GM23248 (cell line): ENCODE results near the gene GIGYF2. TPM values are rescaled to one million over a fixed set of nuclear protein-coding genes. Genes with fewer than 3 reads are reported as not detected.

ENCODE experiments used
- DNase-seq: peaks from one replicate; pipeline ENCODE4 v3.0.0-alpha.2; 2015
- H2AFZ ChIP-seq: fragments of 200-600 bp; sonication (generic); 2 replicates; pipeline ENCODE4 v1.6.1; 2016; ENCODE audit warnings: antibody characterized with exemption
- H3F3A ChIP-seq: fragments of 200-600 bp; sonication (generic); 2 replicates; pipeline ENCODE4 v1.6.1; 2016; ENCODE audit warnings: mild to moderate bottlenecking, antibody characterized with exemption, mixed run types; ENCODE audit not compliant: insufficient read depth
- H3K27ac ChIP-seq: fragments of 200-600 bp; sonication (generic); 2 replicates; pipeline ENCODE4 v1.5.1; 2016; ENCODE audit warnings: mild to moderate bottlenecking
- H3K27me3 ChIP-seq: fragments of 200-600 bp; sonication (generic); replicated peaks from 2 replicates; pipeline ENCODE4 v1.6.1; 2016; ENCODE audit warnings: mild to moderate bottlenecking; ENCODE audit not compliant: insufficient read depth
- H3K36me3 ChIP-seq: fragments of 200-600 bp; sonication (generic); 2 replicates; pipeline ENCODE4 v1.6.1; 2016; ENCODE audit warnings: low read depth, mild to moderate bottlenecking
- H3K4me1 ChIP-seq: fragments of 200-600 bp; sonication (generic); 2 replicates; pipeline ENCODE4 v1.6.1; 2016; ENCODE audit warnings: mild to moderate bottlenecking; ENCODE audit not compliant: insufficient read depth
- H3K4me2 ChIP-seq: fragments of 200-600 bp; sonication (generic); one replicate; pipeline ENCODE4 v1.6.1; 2016; ENCODE audit warnings: mild to moderate bottlenecking; ENCODE audit not compliant: unreplicated experiment
- H3K4me3 ChIP-seq: fragments of 200-600 bp; sonication (generic); 2 replicates; pipeline ENCODE4 v1.5.1; 2016; ENCODE audit warnings: mild to moderate bottlenecking
- H3K79me2 ChIP-seq: fragments of 200-600 bp; sonication (generic); 2 replicates; pipeline ENCODE4 v1.6.1; 2016; ENCODE audit warnings: mild to moderate bottlenecking; ENCODE audit not compliant: insufficient read depth
- H3K9ac ChIP-seq: fragments of 200-600 bp; sonication (generic); 2 replicates; pipeline ENCODE4 v1.6.1; 2016; ENCODE audit warnings: mild to moderate bottlenecking
- H3K9me2 ChIP-seq: fragments of 200-600 bp; sonication (generic); 2 replicates; pipeline ENCODE4 v1.6.1; 2016; ENCODE audit warnings: mixed run types, mild to moderate bottlenecking, moderate library complexity; ENCODE audit not compliant: insufficient read depth
- H3K9me3 ChIP-seq: fragments of 200-600 bp; sonication (generic); one replicate; pipeline ENCODE4 v1.6.1; 2017; ENCODE audit warnings: low read depth
- H4K20me1 ChIP-seq: fragments of 200-600 bp; sonication (generic); 2 replicates; pipeline ENCODE4 v1.6.0; 2016; ENCODE audit not compliant: insufficient read depth
- EZH2 ChIP-seq: fragments of 200-600 bp; sonication (generic); IDR thresholded peaks from 2 replicates; pipeline ENCODE4 v1.6.1; 2018; ENCODE audit warnings: antibody characterized with exemption, mild to moderate bottlenecking; ENCODE audit not compliant: insufficient read depth, poor library complexity, severe bottlenecking
- EZH2phosphoT487 ChIP-seq: fragments of 200-600 bp; sonication (generic); IDR thresholded peaks from 2 replicates; pipeline ENCODE4 v1.6.1; 2018; ENCODE audit warnings: antibody characterized with exemption, moderate library complexity, mild to moderate bottlenecking, low read depth; ENCODE audit not compliant: insufficient read depth
- WGBS, 2 experiments: methylation state at CpG; one replicate each; pipeline ENCODE4 v1.1.6; 2015 to 2017; ENCODE audit warnings: low lambda C conversion rate in 2 of 2, low coverage in 1 of 2; ENCODE audit errors: missing lambda C conversion rate in 2 of 2; 5-methylcytosine and 5-hydroxymethylcytosine counted together
- in situ Hi-C: fragments of 300-500 bp; cut with MboI; formaldehyde crosslinking; loops from 2 replicates; pipeline ENCODE4 v1.15.0; 2020
- polyA plus RNA-seq: library from polyadenylated mRNA; unstranded; fragments of >200 nt; fragmentation: Nextera tagmentation; extraction: Ambion mirVana; gene quantifications from 2 replicates; pipeline ENCODE4 v1.2.1, GENCODE V29; 2016
- total RNA-seq: library from RNA; depleted of rRNA; stranded (reverse); fragments of >200 nt; shearing (Covaris generic); gene quantifications from 2 replicates; pipeline ENCODE4 v1.2.3, GENCODE V29; 2014

Gene GIGYF2
- total and polyA plus RNA-seq, 2 experiments from 2014 or later: 27.2 to 35.2 TPM

DNA sequence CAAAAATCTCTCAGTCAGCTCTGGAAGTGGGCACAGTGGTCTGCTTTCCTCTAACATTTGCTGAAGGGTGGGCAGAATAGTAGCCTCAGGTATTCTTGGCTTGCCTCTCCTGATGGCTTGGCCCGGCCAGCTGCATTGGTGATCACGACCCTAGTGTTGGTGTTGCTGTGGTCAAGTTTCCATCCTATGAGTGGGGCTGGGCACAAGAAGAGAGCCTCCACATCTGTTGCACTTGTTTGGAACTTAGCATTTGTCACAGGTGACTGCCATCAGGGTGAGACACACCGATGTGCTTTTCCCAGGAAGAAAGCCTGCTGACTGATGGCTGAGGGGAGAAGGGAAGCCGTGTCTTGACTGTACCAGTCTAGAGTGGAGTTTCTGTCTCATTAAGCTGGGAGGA lies 139.8 kb downstream of the GIGYF2 start:
- no peaks in the 10 kb centered on the region; the same call in 1 of the 2 replicates for H3F3A ChIP-seq
- 88 to 94% methylated on average over 4 of the region's 4 CpGs for WGBS, 2 experiments
- DNase-seq: no peak
- in situ Hi-C loops: no loop called here
- no peak overlapping the region for H3K4me3 ChIP-seq
- no peak overlapping the region for H3K9ac ChIP-seq
- peaks cover 28% of the 10 kb centered on the region for H3K36me3 ChIP-seq
- no peak overlapping the region for H3K4me2 ChIP-seq
- H3K79me2 ChIP-seq: peaks cover 23% of the 10 kb centered on the region
- no peaks in the 10 kb centered on the region for H4K20me1 ChIP-seq
- no peak overlapping the region for H3K27ac ChIP-seq
- H3K9me3 ChIP-seq: no peaks in the 10 kb centered on the region
- H3K4me1 ChIP-seq: peaks cover 10% of the 10 kb centered on the region
- H2AFZ ChIP-seq: no peak overlapping the region
- H3K9me2 ChIP-seq: no peaks in the 10 kb centered on the region
- TF ChIP-seq EZH2 (no peak), EZH2phosphoT487 (no peak)
- no peaks in the 10 kb centered on the region for H3K27me3 ChIP-seq

DNA sequence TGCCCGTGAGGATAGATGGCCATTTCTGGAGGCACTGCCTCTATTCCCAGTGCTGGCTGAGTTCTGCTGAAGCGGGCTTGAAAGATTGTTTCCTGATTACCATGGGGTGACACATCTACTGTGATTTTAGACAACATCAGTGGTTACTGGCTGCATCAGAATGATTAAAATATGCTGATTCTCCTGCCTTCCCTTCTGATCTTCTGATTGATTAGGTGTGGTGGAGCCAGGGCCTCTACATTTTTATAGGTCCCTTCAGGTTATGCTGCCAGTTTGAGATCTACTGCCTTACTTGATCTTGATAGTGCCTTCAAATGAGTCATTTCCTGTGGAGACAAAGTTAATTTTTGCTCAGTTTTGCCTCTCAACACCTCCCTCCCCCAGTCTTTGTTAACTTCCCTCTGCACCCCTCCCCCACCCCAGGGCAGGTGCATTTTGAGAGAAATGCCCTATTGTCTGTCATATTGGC lies 141.3 kb downstream of the GIGYF2 start:
- no peak overlapping the region for H3K9ac ChIP-seq
- in situ Hi-C loops: no loop called here

DNA sequence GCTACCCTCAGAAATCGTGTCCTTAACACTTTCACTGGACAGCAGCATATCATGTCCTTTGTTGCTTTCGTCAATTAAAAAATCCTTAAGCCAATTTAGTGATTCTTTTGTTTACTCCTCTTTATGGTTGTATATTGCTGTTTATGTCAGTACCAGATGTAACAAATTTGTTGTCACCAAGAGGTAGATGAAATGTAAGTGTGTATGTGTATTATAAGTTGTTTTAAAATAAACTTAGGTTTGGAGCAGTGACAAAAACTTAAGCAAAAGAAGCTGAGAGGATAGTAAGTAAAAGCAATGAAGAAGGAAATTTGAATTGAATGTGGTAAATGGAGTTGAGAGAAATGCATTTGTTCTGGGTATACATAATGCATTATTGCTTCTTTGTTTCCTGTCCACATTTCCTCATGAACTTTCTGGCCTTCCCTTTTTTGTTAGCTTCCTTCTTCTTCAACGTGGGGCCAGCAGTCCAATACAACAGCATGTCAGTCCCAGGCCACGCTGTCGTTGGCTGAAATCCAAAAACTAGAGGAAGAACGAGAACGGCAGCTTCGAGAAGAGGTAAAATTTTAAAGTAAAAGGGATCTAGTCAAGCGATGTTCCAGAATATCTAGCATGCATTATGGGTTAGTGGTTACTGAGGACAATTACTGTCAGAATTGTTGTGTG lies 142.4 kb downstream of the GIGYF2 start:
- Histone ChIP-seq H3F3A (no peaks in the 10 kb centered on the region; the same call in 1 of the 2 replicates), H2AFZ (no peak overlapping the region), H3K4me3 (no peak overlapping the region), H3K4me1 (peaks cover 10% of the 10 kb centered on the region), H3K4me2 (no peak overlapping the region), H3K36me3 (peaks cover 32% of the 10 kb centered on the region), H4K20me1 (no peaks in the 10 kb centered on the region), H3K9me2 (no peaks in the 10 kb centered on the region), H3K27ac (no peak overlapping the region), H3K9me3 (no peaks in the 10 kb centered on the region), H3K27me3 (no peaks in the 10 kb centered on the region), H3K9ac (no peak overlapping the region), H3K79me2 (peaks cover 27% of the 10 kb centered on the region)
- in situ Hi-C loops: no loop called here
- TF ChIP-seq EZH2 (no peak), EZH2phosphoT487 (no peak)
- no peak for DNase-seq
- WGBS, 2 experiments: 76 to 81% methylated on average over 9 of the region's 9 CpGs

More for the DNA sequence above, 141.3 kb downstream of the GIGYF2 start:
- H3K27ac ChIP-seq: no peak overlapping the region
- TF ChIP-seq EZH2: no peak
- H3K79me2 ChIP-seq: peaks cover 27% of the 10 kb centered on the region
- peak; percentile 26 for DNase-seq
- H3K36me3 ChIP-seq: peaks cover 25% of the 10 kb centered on the region
- peaks cover 10% of the 10 kb centered on the region for H3K4me1 ChIP-seq
- no peaks in the 10 kb centered on the region for H3K9me3 ChIP-seq
- H3K4me3 ChIP-seq: no peak overlapping the region
- no peaks in the 10 kb centered on the region for H3K27me3 ChIP-seq
- no peaks in the 10 kb centered on the region for H4K20me1 ChIP-seq
- H3K4me2 ChIP-seq: no peak overlapping the region
- H3K9me2 ChIP-seq: no peaks in the 10 kb centered on the region
- no peak overlapping the region for H2AFZ ChIP-seq
- WGBS, 2 experiments: 84 to 91% methylated on average over 2 of the region's 2 CpGs
- H3F3A ChIP-seq: no peaks in the 10 kb centered on the region; the same call in 1 of the 2 replicates

DNA sequence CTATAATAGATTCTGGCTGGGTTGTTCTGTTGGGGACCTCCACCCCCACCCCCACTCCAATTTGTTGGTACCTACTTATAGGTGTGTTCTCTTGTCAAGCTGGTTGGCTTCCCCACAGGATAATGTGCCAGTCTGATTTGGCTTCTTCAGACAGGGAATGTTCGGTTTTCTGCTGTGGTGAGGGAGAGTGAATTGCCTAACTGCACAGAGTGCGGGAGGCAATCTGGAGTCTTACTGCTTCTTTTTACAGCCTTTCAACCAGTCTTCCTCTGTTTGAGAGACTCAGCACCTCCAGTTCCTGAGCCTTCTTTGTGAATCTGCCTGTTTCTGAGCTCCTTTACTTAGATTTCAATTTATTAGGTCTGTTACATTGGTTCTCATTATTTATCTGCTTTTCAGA lies 145.6 kb downstream of the GIGYF2 start:
- in situ Hi-C loops: no loop called here

More for the DNA sequence above, 145.6 kb downstream of the GIGYF2 start:
- DNase-seq: no peak
- 94 to 96% methylated on average over 2 of the region's 2 CpGs for WGBS, 2 experiments
- Histone ChIP-seq H3K4me2 (no peak overlapping the region), H3K27ac (no peak overlapping the region), H4K20me1 (no peaks in the 10 kb centered on the region), H2AFZ (no peak overlapping the region), H3K9ac (no peak overlapping the region), H3K4me1 (peaks cover 10% of the 10 kb centered on the region), H3K9me3 (no peaks in the 10 kb centered on the region), H3K9me2 (no peaks in the 10 kb centered on the region), H3K27me3 (no peaks in the 10 kb centered on the region), H3K4me3 (no peak overlapping the region), H3K36me3 (peaks cover 55% of the 10 kb centered on the region), H3K79me2 (peaks cover 22% of the 10 kb centered on the region), H3F3A (no peaks in the 10 kb centered on the region; the same call in 1 of the 2 replicates)
- TF ChIP-seq EZH2 (no peak), EZH2phosphoT487 (no peak)
